AG10803 (cell line): Measurements from ENCODE around the gene NF1.
A peak's percentile ranks its signal among the peaks of the same experiment; 100 is the strongest.
"Not testable (repeated sequence)": the region's sequence is repeated elsewhere in the genome, so short reads cannot be mapped to it uniquely, and the experiment has no call there.

Experiments
- DNase-seq: peaks from one replicate; pipeline ENCODE4 v3.0.0; 2010; ENCODE audit warnings: low read depth
- H3K4me3 ChIP-seq: 2 replicates; pipeline ENCODE4 v1.5.1; 2011; ENCODE audit warnings: mild to moderate bottlenecking, low read length, control low read depth
- TF ChIP-seq, protein P1 (sequence below): conservative IDR thresholded peaks from 2 replicates; pipeline ENCODE4 v1.5.1; 2011; ENCODE audit warnings: mild to moderate bottlenecking, low read length, control low read depth, inconsistent platforms

NF1 gene

DNA sequence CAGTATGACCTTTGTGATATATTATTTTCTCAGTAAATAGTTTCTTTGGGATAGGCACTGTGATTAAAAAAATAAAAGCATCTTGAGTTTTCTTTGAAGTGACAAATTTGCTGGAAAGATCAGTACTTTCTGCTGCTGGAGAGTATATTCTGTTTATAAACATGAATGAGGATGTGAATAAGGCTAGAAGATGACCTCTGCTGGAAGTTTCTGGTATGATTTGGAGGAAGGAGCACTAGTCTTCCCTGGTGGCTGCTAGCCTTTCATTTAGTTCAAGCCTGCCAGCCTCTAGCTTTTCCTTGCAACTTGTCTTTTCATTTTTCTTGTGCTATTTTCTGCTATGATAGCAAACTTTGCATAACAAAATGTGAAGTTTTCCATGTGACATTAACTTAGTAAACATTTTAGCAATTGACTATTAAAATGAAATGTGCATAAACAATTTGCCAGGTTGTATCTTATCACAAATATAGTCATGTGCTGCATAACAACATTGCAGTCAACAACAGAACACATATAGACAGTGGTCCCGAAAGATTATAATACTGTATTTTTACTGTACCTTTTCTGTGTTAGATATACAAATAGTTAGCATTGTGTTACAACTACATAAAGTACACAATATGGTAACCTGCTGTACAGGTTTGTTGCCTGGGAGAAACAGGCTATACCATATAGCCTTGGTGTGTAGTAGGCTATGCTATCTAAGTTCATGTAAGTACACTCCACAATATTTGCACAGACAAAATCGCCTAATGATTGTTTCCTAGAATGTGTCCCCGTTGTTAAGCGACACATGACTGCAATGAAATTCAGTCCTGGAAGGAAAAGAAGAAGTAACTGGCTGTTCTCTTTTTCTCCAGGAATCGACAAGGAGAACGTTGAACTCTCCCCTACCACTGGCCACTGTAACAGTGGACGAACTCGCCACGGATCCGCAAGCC is 278.6 kb downstream of the NF1 start:
- TF ChIP-seq, protein P1, sequence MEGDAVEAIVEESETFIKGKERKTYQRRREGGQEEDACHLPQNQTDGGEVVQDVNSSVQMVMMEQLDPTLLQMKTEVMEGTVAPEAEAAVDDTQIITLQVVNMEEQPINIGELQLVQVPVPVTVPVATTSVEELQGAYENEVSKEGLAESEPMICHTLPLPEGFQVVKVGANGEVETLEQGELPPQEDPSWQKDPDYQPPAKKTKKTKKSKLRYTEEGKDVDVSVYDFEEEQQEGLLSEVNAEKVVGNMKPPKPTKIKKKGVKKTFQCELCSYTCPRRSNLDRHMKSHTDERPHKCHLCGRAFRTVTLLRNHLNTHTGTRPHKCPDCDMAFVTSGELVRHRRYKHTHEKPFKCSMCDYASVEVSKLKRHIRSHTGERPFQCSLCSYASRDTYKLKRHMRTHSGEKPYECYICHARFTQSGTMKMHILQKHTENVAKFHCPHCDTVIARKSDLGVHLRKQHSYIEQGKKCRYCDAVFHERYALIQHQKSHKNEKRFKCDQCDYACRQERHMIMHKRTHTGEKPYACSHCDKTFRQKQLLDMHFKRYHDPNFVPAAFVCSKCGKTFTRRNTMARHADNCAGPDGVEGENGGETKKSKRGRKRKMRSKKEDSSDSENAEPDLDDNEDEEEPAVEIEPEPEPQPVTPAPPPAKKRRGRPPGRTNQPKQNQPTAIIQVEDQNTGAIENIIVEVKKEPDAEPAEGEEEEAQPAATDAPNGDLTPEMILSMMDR = peak; percentile 88
- H3K4me3 ChIP-seq = no peak overlapping the region
- peak; percentile 71 for DNase-seq

DNA sequence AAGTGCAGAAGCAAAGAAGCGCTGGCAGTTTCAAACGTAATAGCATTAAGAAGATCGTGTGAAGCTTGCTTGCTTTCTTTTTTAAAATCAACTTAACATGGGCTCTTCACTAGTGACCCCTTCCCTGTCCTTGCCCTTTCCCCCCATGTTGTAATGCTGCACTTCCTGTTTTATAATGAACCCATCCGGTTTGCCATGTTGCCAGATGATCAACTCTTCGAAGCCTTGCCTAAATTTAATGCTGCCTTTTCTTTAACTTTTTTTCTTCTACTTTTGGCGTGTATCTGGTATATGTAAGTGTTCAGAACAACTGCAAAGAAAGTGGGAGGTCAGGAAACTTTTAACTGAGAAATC is 279.3 kb downstream of the NF1 start:
- H3K4me3 ChIP-seq = no peak overlapping the region
- DNase-seq = no peak
- TF ChIP-seq, protein P1 = no peak

DNA sequence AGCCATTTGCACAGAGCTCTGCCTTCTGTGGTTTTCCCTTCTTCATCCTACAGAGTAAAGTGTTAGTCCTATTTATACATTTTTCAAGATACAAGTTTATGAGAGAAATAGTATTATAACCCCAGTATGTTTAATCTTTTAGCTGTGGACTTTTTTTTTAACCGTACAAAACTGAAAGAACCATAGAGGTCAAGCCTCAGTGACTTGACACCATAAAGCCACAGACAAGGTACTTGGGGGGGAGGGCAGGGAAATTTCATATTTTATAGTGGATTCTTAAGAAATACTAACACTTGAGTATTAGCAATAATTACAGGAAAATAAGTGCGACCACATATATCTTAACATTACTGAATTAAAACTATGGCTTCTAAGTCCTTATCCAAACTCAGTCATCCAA is 279.7 kb downstream of the NF1 start:
- no peak for DNase-seq
- TF ChIP-seq, protein P1 = no peak
- no peak overlapping the region for H3K4me3 ChIP-seq

DNA sequence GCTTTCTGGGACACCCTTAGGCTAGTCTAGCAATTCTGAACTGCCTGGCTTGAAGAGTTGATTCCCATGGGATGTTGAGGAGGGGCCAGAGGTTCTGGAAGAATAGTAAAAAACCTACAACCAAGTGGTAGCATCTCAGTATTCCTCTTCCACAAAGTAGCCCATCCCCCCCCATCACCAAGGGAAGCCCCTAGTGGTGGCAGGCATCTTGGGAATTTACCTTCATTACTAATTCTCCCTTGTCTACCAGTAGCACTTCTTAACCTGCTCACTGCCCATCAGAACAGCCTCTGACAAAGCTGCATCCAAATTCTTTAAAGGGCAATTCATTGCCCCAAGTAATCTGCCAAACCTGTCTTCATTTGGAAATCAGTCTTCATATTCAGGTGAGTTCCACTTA is 283.9 kb downstream of the NF1 start:
- DNase-seq = no peak
- no peak overlapping the region for H3K4me3 ChIP-seq
- TF ChIP-seq, protein P1 = no peak

DNA sequence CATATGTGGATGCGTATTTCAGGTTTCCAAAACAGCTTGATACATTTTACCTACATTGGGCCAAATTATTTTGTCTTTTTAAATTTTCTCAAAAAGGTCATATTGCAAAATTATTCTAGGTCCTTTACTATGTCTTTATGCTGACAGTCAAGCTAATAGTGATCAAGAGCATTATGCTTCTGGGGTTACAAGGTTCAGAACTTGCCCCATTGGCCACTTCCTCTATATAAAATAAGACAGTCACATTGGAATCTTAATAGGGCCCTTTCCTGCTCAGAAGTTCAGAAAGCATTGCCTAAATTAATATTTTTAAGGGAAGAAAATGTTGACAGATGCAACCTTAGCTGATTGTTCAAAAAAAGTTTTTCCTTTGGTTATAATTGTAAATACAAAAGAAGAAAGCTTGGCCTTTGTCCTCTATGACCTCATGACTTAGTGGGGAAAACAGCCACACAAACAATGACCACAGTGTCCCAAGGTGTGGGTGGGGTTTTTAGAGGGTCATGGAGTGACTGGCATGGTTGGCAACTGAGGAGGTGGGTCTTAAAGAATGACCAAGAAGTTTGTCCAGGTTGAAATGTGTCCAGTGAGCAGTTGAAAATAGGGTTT is 284.9 kb downstream of the NF1 start:
- TF ChIP-seq, protein P1 = no peak
- H3K4me3 ChIP-seq = no peak overlapping the region
- no peak for DNase-seq

DNA sequence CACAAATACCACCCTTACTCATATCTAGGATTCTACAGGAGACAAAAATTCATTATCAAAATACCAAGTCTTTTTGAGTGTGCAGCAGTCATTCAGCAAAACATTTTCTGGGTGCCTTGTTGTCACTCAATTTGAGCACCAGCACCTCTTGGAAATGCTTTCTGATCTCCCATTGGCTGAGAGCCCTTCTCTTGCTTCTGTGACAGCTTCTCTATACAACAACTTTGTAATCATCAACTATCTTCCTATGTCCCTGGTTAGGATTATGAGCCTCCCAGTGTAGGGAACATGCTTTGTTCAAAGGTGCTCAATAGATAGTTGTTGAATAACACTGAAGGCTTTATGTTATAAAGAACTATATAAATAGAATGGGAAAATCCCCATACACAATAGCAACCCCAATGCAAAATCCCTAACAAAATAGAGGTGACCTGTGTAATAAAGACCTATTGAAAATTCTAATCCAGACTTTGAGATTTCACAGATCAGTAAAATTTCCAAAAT is 286.4 kb downstream of the NF1 start:
- TF ChIP-seq, protein P1 = no peak
- DNase-seq = no peak
- no peak overlapping the region for H3K4me3 ChIP-seq

DNA sequence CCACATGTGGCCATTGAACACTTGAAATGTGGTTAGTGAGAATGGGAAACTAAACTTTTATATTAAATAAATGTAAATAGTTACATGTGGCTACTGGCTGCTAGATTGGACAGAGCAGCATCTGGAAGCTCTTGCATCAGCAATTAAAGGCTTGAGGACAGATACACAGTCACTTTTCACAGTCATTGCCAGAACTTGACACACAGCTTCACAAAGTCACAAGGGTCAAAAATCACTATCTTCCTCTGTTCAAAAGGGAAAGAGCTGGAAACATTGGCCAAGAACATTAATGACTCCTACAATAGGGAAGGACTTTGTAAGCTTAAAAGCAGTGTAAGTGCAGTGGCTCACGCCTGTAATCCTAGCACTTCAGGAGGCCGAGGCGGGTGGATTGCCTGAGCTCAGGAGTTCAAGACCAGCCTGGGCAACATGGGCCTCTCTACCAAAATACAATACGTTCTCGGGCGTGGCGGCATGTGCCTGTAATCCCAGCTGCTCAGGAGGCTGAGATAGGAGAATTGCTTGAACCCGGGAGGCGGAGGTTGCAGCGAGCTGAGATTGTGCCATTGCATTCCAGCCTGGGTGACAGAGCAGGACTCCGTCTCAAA is 288.0 kb downstream of the NF1 start:
- DNase-seq, H3K4me3 ChIP-seq: not testable (repeated sequence)

DNA sequence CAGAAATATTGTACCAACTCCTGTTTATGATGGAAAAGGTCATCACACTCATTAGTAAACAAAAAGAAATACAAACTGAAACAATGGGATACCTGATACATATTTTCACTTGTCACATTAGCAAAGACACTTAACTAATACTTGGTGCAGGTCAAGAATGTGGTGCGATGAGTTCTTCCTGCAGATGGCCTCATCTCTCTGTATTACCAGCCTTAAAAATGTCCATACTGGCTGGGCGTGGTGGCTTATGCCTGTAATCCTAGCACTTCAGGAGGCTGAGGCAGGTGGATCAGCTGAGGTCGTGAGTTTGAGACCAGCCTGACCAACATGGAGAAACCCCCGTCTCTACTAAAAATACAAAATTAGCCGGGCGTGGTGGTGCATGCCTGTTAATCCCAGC is 288.7 kb downstream of the NF1 start:
- not testable (repeated sequence) for DNase-seq, H3K4me3 ChIP-seq
